ENCODE results near the gene HACL1.

Gene HACL1

DNA sequence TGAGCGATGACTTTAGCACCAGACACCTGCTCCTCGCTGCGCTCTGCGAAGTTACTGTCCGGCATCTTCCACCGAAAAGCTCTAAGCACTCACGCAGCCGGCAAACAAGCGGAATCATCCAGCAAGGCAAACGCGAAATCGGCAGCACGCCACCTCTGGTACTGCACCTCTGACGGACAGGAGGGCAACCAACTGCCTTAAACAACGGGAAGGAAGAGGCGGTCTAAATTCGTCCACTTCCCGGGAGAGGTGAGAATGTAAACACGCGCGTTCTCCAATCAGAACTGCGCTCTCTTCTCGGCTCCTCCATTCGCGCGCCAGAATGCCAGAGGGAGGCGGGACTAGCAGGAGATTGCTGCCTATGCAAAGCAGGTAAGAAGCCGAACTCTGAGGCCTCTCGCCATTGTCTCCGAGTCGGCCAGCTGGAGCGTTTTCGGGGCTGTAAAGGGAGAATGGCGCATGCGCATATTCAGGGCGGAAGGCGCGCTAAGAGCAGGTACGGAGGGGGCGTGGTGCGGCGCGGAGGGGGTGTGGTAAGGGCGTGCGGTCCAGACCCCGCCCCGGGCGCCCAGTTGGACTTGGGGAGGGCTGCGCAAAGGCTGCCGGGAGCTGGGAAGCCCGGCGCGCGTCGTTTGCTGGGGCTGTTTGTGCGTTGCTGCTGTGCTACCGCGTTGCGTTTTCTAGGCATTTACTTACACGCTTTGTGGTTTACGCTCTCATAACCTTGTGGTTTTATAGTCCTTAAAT lies at the start of gene HACL1, which contains the start of gene BTD:
Gene HACL1 (minus strand): TSS at position 171 of the 747 bp plus-strand sequence. CDS start 106 bp downstream, at position 65.
Gene BTD (plus strand): TSS at position 347 of the 747 bp plus-strand sequence. CDS start 33,695 bp downstream, outside the sequence.
- peak within 1 kb of the TSS; percentile 87 for H3K4me3 ChIP-seq (ENCODE audit: control insufficient read depth, low read depth, low read length)
- peak; percentile 98 for DNase-seq (ENCODE audit: low read depth)
- TF ChIP-seq, protein P1, sequence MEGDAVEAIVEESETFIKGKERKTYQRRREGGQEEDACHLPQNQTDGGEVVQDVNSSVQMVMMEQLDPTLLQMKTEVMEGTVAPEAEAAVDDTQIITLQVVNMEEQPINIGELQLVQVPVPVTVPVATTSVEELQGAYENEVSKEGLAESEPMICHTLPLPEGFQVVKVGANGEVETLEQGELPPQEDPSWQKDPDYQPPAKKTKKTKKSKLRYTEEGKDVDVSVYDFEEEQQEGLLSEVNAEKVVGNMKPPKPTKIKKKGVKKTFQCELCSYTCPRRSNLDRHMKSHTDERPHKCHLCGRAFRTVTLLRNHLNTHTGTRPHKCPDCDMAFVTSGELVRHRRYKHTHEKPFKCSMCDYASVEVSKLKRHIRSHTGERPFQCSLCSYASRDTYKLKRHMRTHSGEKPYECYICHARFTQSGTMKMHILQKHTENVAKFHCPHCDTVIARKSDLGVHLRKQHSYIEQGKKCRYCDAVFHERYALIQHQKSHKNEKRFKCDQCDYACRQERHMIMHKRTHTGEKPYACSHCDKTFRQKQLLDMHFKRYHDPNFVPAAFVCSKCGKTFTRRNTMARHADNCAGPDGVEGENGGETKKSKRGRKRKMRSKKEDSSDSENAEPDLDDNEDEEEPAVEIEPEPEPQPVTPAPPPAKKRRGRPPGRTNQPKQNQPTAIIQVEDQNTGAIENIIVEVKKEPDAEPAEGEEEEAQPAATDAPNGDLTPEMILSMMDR (conservative IDR thresholded peaks at IDR 0.05; ENCODE audit: control insufficient read depth, insufficient read depth, low read depth, low read length) = peak; percentile 14

DNA sequence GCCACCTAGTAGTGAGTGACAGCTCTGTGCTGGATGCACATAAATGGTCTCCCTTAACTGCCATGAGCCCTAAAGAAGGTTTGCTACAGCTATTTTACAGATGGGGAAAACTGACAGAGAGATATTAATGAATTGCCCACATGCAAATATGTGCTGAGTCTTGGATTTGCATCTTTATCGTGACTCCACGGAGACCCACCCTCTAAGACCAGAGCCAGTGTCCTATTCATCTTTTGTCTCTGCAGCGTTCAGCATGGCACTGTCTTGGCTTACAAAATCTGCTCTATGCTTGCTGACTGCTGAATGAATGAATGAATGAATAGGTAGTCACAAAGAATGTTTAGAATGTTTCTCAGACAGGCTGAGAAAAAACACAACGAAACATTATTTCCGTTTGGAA lies 48.5 kb upstream of the HACL1 start:
- H3K4me3 ChIP-seq (ENCODE audit: control insufficient read depth, low read depth, low read length) = no peak overlapping the region
- TF ChIP-seq, protein P1 (conservative IDR thresholded peaks at IDR 0.05; ENCODE audit: control insufficient read depth, insufficient read depth, low read depth, low read length) = no peak
- no peak for DNase-seq (ENCODE audit: low read depth)

DNA sequence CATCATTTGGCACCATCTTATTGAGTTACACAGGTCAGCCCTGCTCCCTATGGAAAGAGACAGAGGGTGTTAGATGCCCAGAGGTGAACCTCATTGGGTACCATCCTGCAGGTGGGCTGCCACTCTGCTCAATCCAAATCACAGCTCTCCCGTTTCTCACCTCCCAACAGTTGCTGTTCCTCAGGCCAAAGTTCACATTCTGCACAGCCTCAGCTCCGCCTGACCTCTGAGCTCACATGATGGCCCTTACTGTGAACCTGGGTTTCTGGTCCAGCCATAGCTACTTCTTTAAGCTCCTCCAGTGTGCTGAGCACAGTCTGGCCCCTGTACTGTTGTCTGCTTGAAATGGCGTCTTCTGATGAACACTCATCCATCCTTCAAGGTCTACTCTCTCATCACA lies 48.0 kb upstream of the HACL1 start:
- no peak overlapping the region for H3K4me3 ChIP-seq (ENCODE audit: control insufficient read depth, low read depth, low read length)
- TF ChIP-seq, protein P1 (conservative IDR thresholded peaks at IDR 0.05; ENCODE audit: control insufficient read depth, insufficient read depth, low read depth, low read length) = no peak

DNA sequence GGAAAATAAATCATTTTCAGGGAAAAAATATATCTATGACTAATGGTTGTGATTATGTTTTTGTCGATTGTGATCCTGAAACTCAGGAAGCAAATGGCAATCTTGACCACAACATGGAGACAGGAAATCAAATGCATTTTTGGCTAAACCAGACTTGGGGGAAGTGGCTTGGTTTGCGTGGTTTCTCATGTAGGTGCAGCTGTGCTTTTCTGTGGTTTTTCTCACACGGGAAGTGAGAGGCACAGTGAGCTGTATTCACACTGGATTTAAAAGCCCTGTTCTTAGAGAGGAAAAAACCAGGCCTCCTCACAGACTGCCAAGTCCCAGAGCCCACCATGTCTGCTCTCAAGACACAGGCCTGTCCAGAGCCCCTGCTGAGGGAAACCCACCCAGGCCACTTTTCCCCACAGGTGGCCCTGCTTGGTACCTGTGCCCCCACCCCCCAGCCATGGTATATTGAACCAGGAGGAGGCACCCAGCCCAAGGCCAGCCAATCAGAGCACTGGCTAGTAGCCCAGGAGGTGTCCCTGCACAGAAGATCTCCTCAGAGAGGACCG lies 46.3 kb upstream of the HACL1 start:
- DNase-seq (ENCODE audit: low read depth) = peak; percentile 98
- TF ChIP-seq, protein P1 (conservative IDR thresholded peaks at IDR 0.05; ENCODE audit: control insufficient read depth, insufficient read depth, low read depth, low read length) = no peak
- H3K4me3 ChIP-seq (ENCODE audit: control insufficient read depth, low read depth, low read length) = peak overlapping the region; percentile 6

More for the DNA sequence above, 48.0 kb upstream of the HACL1 start:
- DNase-seq (ENCODE audit: low read depth) = no peak

DNA sequence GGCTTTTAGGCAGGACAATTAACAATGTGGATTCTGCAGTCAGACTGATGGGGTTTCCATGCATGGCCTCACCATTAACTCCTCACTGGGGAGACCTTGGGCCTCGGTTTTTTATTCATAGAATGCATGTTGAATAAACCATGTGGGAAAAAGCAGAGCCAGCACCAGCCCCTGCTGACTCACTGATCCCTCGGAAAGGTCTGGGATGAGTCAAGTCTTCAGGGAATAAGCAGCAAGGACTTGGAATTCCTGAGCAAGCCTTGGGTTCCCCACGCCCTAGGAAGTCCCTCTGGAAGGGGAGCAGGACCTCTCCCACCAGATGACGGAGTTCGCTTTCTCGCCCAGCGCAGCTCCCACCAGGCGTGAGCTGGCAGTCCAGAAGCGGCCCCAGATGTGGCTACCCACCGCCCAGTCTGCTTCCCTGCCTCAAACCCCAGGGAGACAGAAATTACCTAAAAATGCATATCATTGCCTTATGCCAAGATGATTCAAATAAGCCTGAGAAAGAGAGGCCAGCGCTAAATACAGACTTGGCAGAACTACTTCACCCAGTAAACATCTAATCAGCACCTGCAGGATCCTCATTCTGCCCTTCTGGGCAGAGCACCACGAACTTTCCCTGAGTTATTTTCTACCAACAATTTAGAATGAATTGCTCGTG lies 45.6 kb upstream of the HACL1 start:
- TF ChIP-seq, protein P1 (conservative IDR thresholded peaks at IDR 0.05; ENCODE audit: control insufficient read depth, insufficient read depth, low read depth, low read length) = no peak
- DNase-seq (ENCODE audit: low read depth) = peak; percentile 100
- no peak overlapping the region for H3K4me3 ChIP-seq (ENCODE audit: control insufficient read depth, low read depth, low read length)

DNA sequence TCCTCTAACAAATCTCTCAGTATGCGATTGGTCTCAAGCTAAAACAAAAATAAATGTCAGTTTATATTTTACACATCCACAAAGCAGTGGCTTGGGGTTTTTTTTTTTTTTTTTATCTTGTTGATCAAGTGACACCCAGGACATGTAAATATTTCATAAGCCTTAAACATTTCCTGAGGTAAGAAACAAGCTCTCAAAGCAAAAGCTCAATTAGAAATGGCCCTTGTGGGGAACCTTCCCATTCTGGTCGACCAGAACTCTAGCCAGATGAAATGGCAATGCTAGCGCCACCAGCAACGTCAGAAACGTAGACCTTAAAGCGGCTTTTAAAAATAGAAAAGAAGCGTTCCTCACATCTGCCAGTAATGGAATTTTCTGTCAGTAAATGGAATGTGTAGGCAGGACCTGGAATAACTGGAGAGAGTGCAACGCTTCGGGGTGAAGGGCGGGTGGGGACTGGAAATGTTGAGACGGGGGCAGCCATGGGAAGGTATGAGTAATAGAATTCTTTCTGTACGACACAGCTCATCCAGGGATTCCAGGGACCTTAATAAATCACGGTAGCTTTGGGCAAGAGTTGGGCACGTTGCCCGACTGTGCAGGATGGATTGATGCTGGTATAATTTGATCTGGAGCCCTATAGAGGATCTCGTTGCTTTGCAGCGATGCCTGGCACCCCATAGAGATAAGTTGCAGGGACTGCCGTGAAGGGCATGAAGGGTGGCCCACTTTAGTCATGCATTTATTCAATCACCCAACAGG lies 44.6 kb upstream of the HACL1 start:
- no peak overlapping the region for H3K4me3 ChIP-seq (ENCODE audit: control insufficient read depth, low read depth, low read length)
- DNase-seq (ENCODE audit: low read depth) = peak; percentile 96
- TF ChIP-seq, protein P1 (conservative IDR thresholded peaks at IDR 0.05; ENCODE audit: control insufficient read depth, insufficient read depth, low read depth, low read length) = no peak

All from fibroblast of mammary gland (primary cell).